Stimulated activated CD8-positive, alpha-beta memory T cell treated with anti-CD3 and anti-CD28 coated beads, Interleukin-15, amount 100 ng/mL, for 4 hours (primary cell): ENCODE measurements around the gene ZNF43.
"Not testable (repeated sequence)": the region's sequence is repeated elsewhere in the genome, so short reads cannot be mapped to it uniquely, and the experiment has no call there.

Experiments used
- DNase-seq, 2 donors: peaks; one replicate each; pipeline ENCODE4 v3.0.0-alpha.2; 2020; ENCODE audit warnings: low read depth in 2 of 2

ZNF43 gene

GRCh38 chr19:21835810-21836444, at the start of gene ZNF43:
Gene ZNF43, minus strand, starts transcription at chr19:21836182. Its CDS starts 144 bp downstream, at chr19:21836038.
- DNase-seq: peak; percentile 73 to 85

GRCh38 chr19:21885516-21885915, 49.5 kb upstream of the ZNF43 start:
- not testable (repeated sequence) for DNase-seq

DNA sequence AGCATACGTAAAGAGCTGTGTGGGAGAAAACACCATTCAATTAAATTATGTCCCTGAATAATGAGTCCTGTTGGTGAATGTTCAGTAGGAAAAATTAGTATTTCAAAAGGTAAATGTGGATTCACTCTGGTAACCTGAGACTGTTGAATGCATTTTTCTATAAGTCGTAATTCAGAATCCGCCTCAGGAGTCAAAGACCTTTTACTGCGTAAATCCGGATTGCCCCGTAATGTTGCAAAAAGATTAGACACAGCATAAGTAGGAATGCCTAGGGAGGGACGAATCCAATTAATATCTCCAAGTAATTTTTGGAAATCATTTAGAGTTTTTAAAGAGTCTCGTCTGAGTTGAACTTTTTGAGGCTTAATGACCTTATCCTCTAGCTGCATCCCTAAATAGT, 48.8 kb upstream of the ZNF43 start:
- not testable (repeated sequence) for DNase-seq

- no peak for DNase-seq
Measured at GRCh38 chr19:21883516-21883915, 47.5 kb upstream of the ZNF43 start.

- DNase-seq: not testable (repeated sequence)
Measured at GRCh38 chr19:21880761-21881160, 44.8 kb upstream of the ZNF43 start.

GRCh38 chr19:21878646-21879045, 42.7 kb upstream of the ZNF43 start:
- DNase-seq: no peak

DNA sequence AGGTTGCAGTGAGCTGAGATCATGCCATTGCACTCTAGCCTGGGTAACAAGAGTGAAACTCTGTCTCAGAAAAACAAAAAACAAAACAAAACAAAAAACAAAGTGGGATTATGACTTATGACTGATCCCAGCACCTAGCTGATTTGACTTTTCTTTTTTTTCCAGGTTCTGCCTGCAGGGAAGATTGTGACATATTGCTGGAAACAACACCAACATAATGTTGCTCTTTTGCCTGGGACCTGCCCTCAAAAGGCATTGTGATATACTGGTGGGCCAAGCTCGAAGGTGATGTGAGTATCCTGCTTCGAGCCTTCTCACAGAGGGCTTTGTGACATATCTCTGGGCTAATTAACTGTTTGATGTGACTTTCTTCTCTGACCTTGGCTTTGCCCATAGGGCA, 42.0 kb upstream of the ZNF43 start:
- DNase-seq: no peak

DNA sequence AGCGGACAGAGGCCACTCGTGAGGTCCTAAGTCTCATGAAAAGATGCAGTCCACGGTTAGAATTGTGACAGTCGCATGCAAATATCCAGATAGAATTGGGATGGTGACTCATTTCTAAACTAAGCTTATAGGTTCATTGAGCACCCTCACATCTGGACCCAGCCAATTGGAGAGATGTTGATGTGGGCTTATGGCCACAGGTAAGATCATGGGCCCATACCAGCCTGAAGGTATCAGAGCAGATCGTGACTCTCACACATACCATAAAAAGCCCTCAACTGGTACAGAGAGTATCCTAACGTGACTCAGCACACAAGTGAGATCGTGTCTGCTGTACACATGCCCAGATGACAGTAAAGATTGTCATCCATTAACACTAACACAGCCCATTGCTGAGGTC, 40.6 kb upstream of the ZNF43 start:
- not testable (repeated sequence) for DNase-seq

- no peak for DNase-seq
Measured at GRCh38 chr19:21856773-21857514, 21.0 kb upstream of the ZNF43 start.

GRCh38 chr19:21851596-21852345, 15.8 kb upstream of the ZNF43 start:
- peak; percentile 68 to 77 for DNase-seq

- no peak for DNase-seq
Measured at GRCh38 chr19:21850656-21851255, 14.8 kb upstream of the ZNF43 start.

DNA sequence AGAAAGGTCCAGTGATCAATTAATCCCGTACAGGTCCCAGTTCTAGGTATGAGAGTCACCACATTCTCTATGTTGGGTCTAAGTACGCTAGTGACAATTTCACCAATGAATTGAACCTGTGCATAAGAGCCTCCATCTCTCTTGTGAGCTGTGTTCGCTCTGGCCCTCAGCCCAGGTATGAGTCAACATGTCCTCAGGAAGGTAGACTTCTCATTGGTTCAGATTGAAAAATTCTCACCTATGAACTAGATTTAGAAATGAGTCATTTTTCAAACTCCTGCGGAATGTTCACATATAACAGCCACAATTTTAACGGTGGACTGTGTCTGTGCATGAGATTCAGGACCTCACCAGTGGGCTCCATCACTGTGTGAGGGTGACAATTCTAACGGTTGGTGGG, 12.7 kb upstream of the ZNF43 start:
- no peak for DNase-seq

DNA sequence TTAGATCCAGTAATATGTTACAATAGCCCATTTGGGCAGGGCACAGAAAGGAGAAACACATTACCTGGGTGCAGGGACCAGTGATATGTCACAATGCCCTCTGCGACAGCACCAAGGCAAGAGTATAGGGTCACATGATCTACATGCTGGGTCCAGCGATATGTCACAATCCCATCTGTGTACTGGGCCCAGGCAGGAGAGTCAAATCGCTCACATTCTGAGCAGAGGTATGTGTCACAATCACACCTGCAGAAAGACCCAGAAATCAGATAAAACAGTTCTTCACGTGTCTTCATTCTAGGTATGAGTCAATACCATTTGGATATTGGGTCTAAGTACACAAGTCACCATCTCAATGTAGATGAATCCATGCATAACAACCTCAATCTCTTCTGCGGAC, 7.1 kb upstream of the ZNF43 start:
- DNase-seq: no peak

- DNase-seq: no peak
Measured at GRCh38 chr19:21841488-21842097, 5.6 kb upstream of the ZNF43 start.

DNA sequence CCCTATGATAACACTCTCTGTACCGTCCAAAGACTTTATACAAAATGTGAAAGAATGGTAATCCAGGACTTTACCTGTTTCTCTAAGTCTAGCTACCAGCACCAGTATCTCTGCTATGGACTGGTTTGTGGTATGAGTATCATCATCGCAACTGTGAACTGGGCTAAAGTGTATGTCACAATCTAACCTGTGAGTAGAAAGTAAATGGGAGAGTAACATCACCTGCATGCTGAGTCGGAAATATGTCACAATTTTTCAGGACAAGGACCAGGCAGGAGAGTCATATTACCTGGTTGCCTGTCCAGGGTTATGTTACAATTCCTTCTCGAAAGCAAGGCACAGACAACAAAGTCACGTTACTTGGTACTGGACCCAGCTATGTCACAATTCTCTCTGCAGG, 5.1 kb upstream of the ZNF43 start:
- no peak for DNase-seq

DNA sequence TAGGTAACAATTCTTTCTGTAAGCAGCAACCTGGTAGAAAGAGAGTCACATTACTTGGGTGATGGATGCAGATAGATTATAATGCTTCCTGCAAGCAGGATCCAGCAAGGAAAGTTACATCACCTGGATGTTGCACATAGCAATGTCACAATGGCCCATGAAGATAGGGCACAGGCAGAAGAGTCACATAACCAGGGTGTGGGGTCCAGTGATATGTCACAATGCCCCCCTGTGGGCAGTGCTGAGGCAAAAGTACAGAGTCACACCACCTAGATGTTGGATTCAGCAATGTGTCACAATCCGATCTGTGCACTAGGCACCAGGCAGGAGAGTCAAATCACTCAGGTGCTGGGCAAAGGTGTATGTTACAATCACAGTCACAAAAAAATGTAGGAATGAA, 4.0 kb upstream of the ZNF43 start:
- no peak for DNase-seq

- no peak for DNase-seq
Measured at GRCh38 chr19:21838646-21839045, 2.7 kb upstream of the ZNF43 start.

DNA sequence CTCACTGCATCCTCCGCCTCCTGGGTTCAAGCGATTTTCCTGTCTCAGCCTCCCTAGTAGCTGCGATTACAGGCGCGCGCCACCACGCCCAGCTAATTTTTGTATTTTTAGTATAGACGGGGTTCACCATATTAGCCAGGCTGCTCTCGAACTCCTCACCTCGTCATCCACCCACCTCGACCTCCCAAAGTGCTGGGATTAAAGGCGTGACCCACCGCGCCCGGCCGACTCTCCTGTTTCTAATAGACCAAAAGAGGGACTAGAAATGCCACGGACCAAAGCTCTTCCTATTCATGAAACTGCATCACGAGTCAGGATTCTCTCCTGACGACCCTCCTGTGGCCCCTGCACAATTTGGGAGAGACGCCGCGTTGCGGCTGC, 563 bp downstream of the ZNF43 start:
- no peak for DNase-seq

- no peak for DNase-seq
Measured at GRCh38 chr19:21833733-21834132, 2.2 kb downstream of the ZNF43 start.

GRCh38 chr19:21824679-21825078, 11.3 kb downstream of the ZNF43 start:
- DNase-seq: no peak

DNA sequence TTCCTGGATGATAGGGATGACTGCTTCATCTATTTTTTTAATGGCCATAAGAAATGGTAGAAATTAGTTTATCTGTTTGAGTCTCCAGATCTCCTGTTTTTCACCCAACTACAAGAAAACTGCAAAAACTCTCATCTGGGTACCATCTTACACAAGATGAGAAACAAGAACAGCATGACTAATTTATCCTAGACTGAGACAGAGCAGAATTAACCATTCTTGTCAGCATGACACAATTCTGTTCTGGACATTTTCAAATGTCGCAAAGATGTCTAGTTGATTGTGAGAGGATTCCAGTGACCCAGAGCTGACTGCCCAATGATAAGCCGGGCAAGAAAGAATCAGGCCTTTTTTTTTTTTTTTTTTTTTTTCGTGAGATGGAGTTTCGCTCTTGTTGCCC, 12.8 kb downstream of the ZNF43 start:
- DNase-seq: no peak

DNA sequence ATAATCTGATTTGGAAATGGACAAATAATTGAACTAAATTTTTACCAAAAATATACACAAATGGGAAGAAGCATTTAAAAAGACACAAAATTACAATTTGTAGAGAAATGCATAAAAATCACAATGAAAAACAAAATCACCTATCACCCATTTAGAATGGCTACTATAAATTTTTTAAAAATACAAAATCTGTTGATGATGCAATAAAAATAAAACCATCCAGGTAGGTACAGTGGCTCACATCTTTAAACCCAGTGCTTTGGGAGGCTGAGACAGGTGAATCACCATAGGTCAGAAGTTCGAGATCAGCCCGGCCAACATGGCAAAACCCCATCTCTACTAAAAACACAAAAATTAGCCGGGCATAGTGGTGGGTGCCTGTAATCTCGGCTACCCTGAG, 23.5 kb downstream of the ZNF43 start:
- DNase-seq: no peak
